Measurements from ENCODE around the gene BCL2L2.

DNA sequence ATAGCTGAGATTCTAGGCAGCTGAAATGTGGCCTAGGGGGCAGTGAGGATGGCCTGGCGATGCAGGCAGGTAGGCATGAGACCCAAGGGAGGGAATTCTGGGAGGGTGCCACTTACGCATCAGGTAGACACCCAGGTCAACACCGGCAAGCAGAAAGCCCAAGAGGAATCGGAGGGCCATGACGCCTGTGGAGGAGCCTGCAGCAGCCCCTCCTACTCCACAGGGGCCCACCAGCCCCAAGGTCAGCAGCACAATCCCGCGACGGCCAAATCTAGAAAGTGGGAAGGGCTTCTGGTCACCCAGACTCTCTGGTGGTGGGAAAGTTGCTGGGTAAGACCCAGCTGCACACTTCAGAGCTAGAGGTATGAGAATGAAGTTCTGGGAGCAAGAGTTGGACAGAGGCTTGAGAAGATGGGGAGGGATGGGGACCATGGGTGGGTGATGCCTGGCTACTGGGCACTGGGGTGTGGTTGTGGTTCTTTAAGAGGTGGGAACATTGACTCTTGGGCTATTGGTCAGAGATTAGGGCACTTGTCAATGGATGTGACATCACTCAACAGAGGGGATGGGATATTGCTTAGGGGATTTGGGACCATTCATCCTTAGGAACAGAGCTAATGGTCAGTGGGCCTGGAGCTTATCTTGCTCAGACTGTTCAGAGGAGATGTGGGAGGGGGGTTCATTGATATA, 42.7 kb downstream of the BCL2L2 start:
- TF ChIP-seq CTCF (IDR thresholded peaks at IDR 0.05; ENCODE audit: low read depth, low read length, poor library complexity, severe bottlenecking) (no peak), EZH2phosphoT487 (IDR thresholded peaks at IDR 0.05; ENCODE audit: borderline replicate concordance, low read length) (no peak)
